ENCODE measurements around the gene RAC2.

The RAC2 gene

GRCh38 chr22:37280718-37281117 is 36.6 kb upstream of the RAC2 start:
- Histone ChIP-seq H3K36me3 (ENCODE audit: control insufficient read depth, insufficient read depth, low read length) (no peaks in the 10 kb centered on the region), H3K4me3 (replicated peaks; ENCODE audit: low read depth, low read length) (no peak overlapping the region), H3K27me3 (replicated peaks; ENCODE audit: control insufficient read depth, insufficient read depth, low read length) (no peaks in the 10 kb centered on the region)
- no peak for DNase-seq (ENCODE audit: extremely low read depth, insufficient read length)
- no peak for TF ChIP-seq CTCF (IDR thresholded peaks at IDR 0.05; ENCODE audit: insufficient read depth, low read length, poor library complexity, severe bottlenecking)

- Histone ChIP-seq H3K4me3 (replicated peaks; ENCODE audit: low read depth, low read length) (no peak overlapping the region), H3K27me3 (replicated peaks; ENCODE audit: control insufficient read depth, insufficient read depth, low read length) (no peaks in the 10 kb centered on the region), H3K36me3 (ENCODE audit: control insufficient read depth, insufficient read depth, low read length) (no peaks in the 10 kb centered on the region)
- DNase-seq (ENCODE audit: extremely low read depth, insufficient read length) = no peak
- TF ChIP-seq CTCF (IDR thresholded peaks at IDR 0.05; ENCODE audit: insufficient read depth, low read length, poor library complexity, severe bottlenecking) = no peak
These were observed 35.5 kb upstream of the RAC2 start for GRCh38 chr22:37279331-37280181.

GRCh38 chr22:37278261-37278660 is 34.2 kb upstream of the RAC2 start:
- no peaks in the 10 kb centered on the region for H3K27me3 ChIP-seq (replicated peaks; ENCODE audit: control insufficient read depth, insufficient read depth, low read length)
- no peak overlapping the region for H3K4me3 ChIP-seq (replicated peaks; ENCODE audit: low read depth, low read length)
- no peak for DNase-seq (ENCODE audit: extremely low read depth, insufficient read length)
- no peaks in the 10 kb centered on the region for H3K36me3 ChIP-seq (ENCODE audit: control insufficient read depth, insufficient read depth, low read length)
- TF ChIP-seq CTCF (IDR thresholded peaks at IDR 0.05; ENCODE audit: insufficient read depth, low read length, poor library complexity, severe bottlenecking) = no peak

GRCh38 chr22:37277384-37277783 is 33.3 kb upstream of the RAC2 start:
- no peak for TF ChIP-seq CTCF (IDR thresholded peaks at IDR 0.05; ENCODE audit: insufficient read depth, low read length, poor library complexity, severe bottlenecking)
- no peaks in the 10 kb centered on the region for H3K36me3 ChIP-seq (ENCODE audit: control insufficient read depth, insufficient read depth, low read length)
- no peaks in the 10 kb centered on the region for H3K27me3 ChIP-seq (replicated peaks; ENCODE audit: control insufficient read depth, insufficient read depth, low read length)
- no peak for DNase-seq (ENCODE audit: extremely low read depth, insufficient read length)
- no peak overlapping the region for H3K4me3 ChIP-seq (replicated peaks; ENCODE audit: low read depth, low read length)

- no peaks in the 10 kb centered on the region for H3K27me3 ChIP-seq (replicated peaks; ENCODE audit: control insufficient read depth, insufficient read depth, low read length)
- no peak overlapping the region for H3K4me3 ChIP-seq (replicated peaks; ENCODE audit: low read depth, low read length)
- no peak for DNase-seq (ENCODE audit: extremely low read depth, insufficient read length)
- TF ChIP-seq CTCF (IDR thresholded peaks at IDR 0.05; ENCODE audit: insufficient read depth, low read length, poor library complexity, severe bottlenecking) = no peak
- H3K36me3 ChIP-seq (ENCODE audit: control insufficient read depth, insufficient read depth, low read length) = no peaks in the 10 kb centered on the region
These were observed 32.7 kb upstream of the RAC2 start for GRCh38 chr22:37276776-37277175.

Measured in GM06990 (cell line).